ENCODE results near the gene UBE2H. TPM values are rescaled to one million over a fixed set of nuclear protein-coding genes. Genes with fewer than 3 reads are reported as not detected.
"Not testable (repeated sequence)": the region's sequence is repeated elsewhere in the genome, so short reads cannot be mapped to it uniquely, and the experiment has no call there.

The UBE2H gene
- total RNA-seq, 3 donors from 2014 or later (not counting 1 experiment from before 2014, with no cell fraction given): 80.9 to 86.9 (median 83.1) TPM

GRCh38 chr7:129970816-129971215, 18.1 kb upstream of the UBE2H start:
- H3K4me1 ChIP-seq (ENCODE audit: control insufficient read depth, insufficient read depth, low read length): no peaks in the 10 kb centered on the region
- ATAC-seq (no peak), DNase-seq (no peak)
- H3K27me3 ChIP-seq (ENCODE audit: control insufficient read depth, insufficient read depth, low read length): no peaks in the 10 kb centered on the region
- Mint-ChIP-seq H3K4me1 (no peaks in the 10 kb centered on the region), H3K27me3 (ENCODE audit: low read depth in 2 of 2) (peaks cover 0 to 2% of the 10 kb centered on the region in 2 donors), H3K9me3 (no peaks in the 10 kb centered on the region), H3K4me3 (no peak overlapping the region), H3K27ac (no peak overlapping the region), H3K36me3 (no peaks in the 10 kb centered on the region)
- H3K36me3 ChIP-seq (ENCODE audit: control insufficient read depth, insufficient read depth, low read length): no peaks in the 10 kb centered on the region
- intact Hi-C loops (cut with micrococcal nuclease): no loop called here
- WGBS (ENCODE audit: insufficient coverage): 69% methylated on average over 2 of the region's 3 CpGs
- H3K4me3 ChIP-seq (ENCODE audit: low read length): no peak overlapping the region
- no peaks in the 10 kb centered on the region for H3K9me3 ChIP-seq (ENCODE audit: control insufficient read depth, insufficient read depth, low read length)
- TF ChIP-seq CTCF (IDR thresholded peaks at IDR 0.05): no peak
- no peak overlapping the region for H3K27ac ChIP-seq (ENCODE audit: low read length)

GRCh38 chr7:129969881-129970446, 17.2 kb upstream of the UBE2H start:
- DNase-seq (no peak), ATAC-seq (no peak)
- H3K36me3 Mint-ChIP-seq: no peaks in the 10 kb centered on the region
- H3K27me3 Mint-ChIP-seq (ENCODE audit: low read depth in 2 of 2): peaks cover 0 to 2% of the 10 kb centered on the region in 2 donors
- Histone ChIP-seq H3K4me3 (ENCODE audit: low read length) (no peak overlapping the region), H3K27me3 (ENCODE audit: control insufficient read depth, insufficient read depth, low read length) (no peaks in the 10 kb centered on the region), H3K4me1 (ENCODE audit: control insufficient read depth, insufficient read depth, low read length) (no peaks in the 10 kb centered on the region), H3K27ac (ENCODE audit: low read length) (no peak overlapping the region), H3K9me3 (ENCODE audit: control insufficient read depth, insufficient read depth, low read length) (no peaks in the 10 kb centered on the region), H3K36me3 (ENCODE audit: control insufficient read depth, insufficient read depth, low read length) (no peaks in the 10 kb centered on the region)
- no peak overlapping the region for H3K27ac Mint-ChIP-seq
- intact Hi-C loops (cut with micrococcal nuclease): no loop called here
- 88% methylated on average over 3 of the region's 3 CpGs for WGBS (ENCODE audit: insufficient coverage)
- no peaks in the 10 kb centered on the region for H3K9me3 Mint-ChIP-seq
- no peak overlapping the region for H3K4me3 Mint-ChIP-seq
- no peak for TF ChIP-seq CTCF (IDR thresholded peaks at IDR 0.05)
- H3K4me1 Mint-ChIP-seq: no peaks in the 10 kb centered on the region

GRCh38 chr7:129968592-129969383, 16.0 kb upstream of the UBE2H start:
- TF ChIP-seq CTCF (IDR thresholded peaks at IDR 0.05): no peak
- no peaks in the 10 kb centered on the region for H3K9me3 ChIP-seq (ENCODE audit: control insufficient read depth, insufficient read depth, low read length)
- Mint-ChIP-seq H3K27ac (no peak overlapping the region), H3K4me1 (no peaks in the 10 kb centered on the region), H3K4me3 (no peak overlapping the region), H3K36me3 (no peaks in the 10 kb centered on the region), H3K27me3 (ENCODE audit: low read depth in 2 of 2) (peaks cover 0 to 2% of the 10 kb centered on the region in 2 donors), H3K9me3 (no peaks in the 10 kb centered on the region)
- H3K27me3 ChIP-seq (ENCODE audit: control insufficient read depth, insufficient read depth, low read length): no peaks in the 10 kb centered on the region
- H3K4me3 ChIP-seq (ENCODE audit: low read length): no peak overlapping the region
- H3K4me1 ChIP-seq (ENCODE audit: control insufficient read depth, insufficient read depth, low read length): no peaks in the 10 kb centered on the region
- no peak for DNase-seq
- no peak overlapping the region for H3K27ac ChIP-seq (ENCODE audit: low read length)
- 73% methylated on average over 11 of the region's 11 CpGs for WGBS (ENCODE audit: insufficient coverage)
- no peaks in the 10 kb centered on the region for H3K36me3 ChIP-seq (ENCODE audit: control insufficient read depth, insufficient read depth, low read length)
- intact Hi-C loops (cut with micrococcal nuclease): no loop called here
- ATAC-seq: no peak

GRCh38 chr7:129960204-129960475, 7.4 kb upstream of the UBE2H start:
- ATAC-seq; DNase-seq; H3K9me3 ChIP-seq (ENCODE audit: control insufficient read depth, insufficient read depth, low read length); H3K27ac ChIP-seq (ENCODE audit: low read length); H3K9me3 Mint-ChIP-seq; intact Hi-C loops (cut with micrococcal nuclease); H3K4me1 ChIP-seq (ENCODE audit: control insufficient read depth, insufficient read depth, low read length); H3K4me1 Mint-ChIP-seq; H3K27me3 ChIP-seq (ENCODE audit: control insufficient read depth, insufficient read depth, low read length); H3K27ac Mint-ChIP-seq; H3K4me3 ChIP-seq (ENCODE audit: low read length); H3K4me3 Mint-ChIP-seq; H3K36me3 ChIP-seq (ENCODE audit: control insufficient read depth, insufficient read depth, low read length); H3K36me3 Mint-ChIP-seq: not testable (repeated sequence)
- 98% methylated on average over 4 of the region's 4 CpGs for WGBS (ENCODE audit: insufficient coverage)
- peaks cover 9 to 14% of the 10 kb centered on the region in 2 donors for H3K27me3 Mint-ChIP-seq (ENCODE audit: low read depth in 2 of 2)
